ENCODE measurements around the gene TMEM109.

TMEM109 gene

DNA sequence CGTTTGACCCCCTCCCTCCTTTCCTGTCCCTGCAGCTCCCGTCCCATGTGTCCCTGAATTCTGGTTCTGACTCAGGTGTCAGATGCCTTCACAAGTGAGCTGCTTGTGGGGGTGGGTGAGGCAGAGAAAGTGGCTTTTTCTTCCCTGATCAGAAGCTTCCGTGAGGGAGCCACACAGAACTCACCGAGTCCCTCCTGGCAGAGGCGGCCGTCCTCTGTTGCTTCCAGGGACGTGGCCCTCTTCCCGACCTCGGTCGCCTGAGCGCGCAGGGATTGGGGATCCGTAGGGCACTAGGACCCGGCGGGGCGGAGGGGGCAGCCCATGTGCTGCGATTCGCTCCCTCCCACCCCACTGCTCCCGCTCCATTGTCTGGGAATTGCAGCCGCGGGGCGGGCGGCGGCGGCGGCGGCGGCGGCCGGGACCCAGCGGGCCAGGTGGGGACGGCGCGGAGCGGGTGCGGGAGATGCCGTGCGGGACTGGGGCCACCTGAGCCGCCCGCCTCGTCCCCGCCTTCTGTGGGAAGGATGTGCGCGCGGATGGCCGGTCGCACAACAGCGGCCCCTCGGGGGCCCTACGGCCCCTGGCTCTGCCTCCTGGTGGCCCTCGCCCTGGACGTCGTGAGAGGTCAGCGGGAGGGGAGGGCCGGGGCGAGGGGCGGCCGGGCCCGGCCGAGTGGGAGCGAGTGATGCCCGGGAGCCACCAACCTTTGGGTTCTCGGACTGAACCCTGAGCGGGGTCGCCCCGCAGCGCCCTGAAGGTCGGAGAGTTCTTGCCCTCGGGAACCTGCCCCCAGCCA is 10.3 kb downstream of the TMEM109 start, which contains the start of gene TMEM132A:
Gene TMEM132A, plus strand, starts transcription at position 351 of the 796 bp plus-strand sequence. Its CDS starts 174 bp downstream, at position 525.
- Histone ChIP-seq H4K8ac (ENCODE audit: low read depth, low read length) (peak within 1 kb of the TSS; percentile 72), H3K4me3 (ENCODE audit: low read depth, low read length) (peak within 1 kb of the TSS; percentile 92), H3K27ac (ENCODE audit: low read depth, low read length) (no peak within 1 kb of the TSS), H3K9ac (ENCODE audit: low read length) (peak within 1 kb of the TSS; percentile 83), H3K4me1 (ENCODE audit: control insufficient read depth in 1 of 2, insufficient read depth in 2 of 2, low read length in 2 of 2) (peaks cover 10 to 18% of the 10 kb centered on the region in 2 experiments), H2BK5ac (ENCODE audit: low read depth, low read length, poor library complexity) (peak within 1 kb of the TSS; percentile 59), H3K27me3 (ENCODE audit: insufficient read depth, low read length) (no peaks in the 10 kb centered on the region), H2BK120ac (ENCODE audit: insufficient read depth, low read length, poor library complexity) (peak within 1 kb of the TSS; percentile 86), H3K4me2 (ENCODE audit: low read length) (peak within 1 kb of the TSS; percentile 98), H3K9me3 (ENCODE audit: insufficient read depth, low read depth, low read length) (no peaks in the 10 kb centered on the region), H3K79me2 (ENCODE audit: control insufficient read depth, insufficient read depth, low read length, poor library complexity) (peaks cover 10% of the 10 kb centered on the region), H3K23ac (ENCODE audit: low read length) (peak within 1 kb of the TSS; percentile 40), H2AK5ac (ENCODE audit: low read length) (peak within 1 kb of the TSS; percentile 45), H3K36me3 (ENCODE audit: control insufficient read depth in 1 of 2, insufficient read depth in 2 of 2, low read length in 2 of 2) (peaks cover 53 to 64% of the 10 kb centered on the region in 2 experiments), H3K4ac (ENCODE audit: low read depth, low read length) (peak within 1 kb of the TSS; percentile 56), H2BK12ac (ENCODE audit: low read length) (peak within 1 kb of the TSS; percentile 23), H4K12ac (ENCODE audit: low read depth, low read length) (peak within 1 kb of the TSS; percentile 41), H2AFZ (ENCODE audit: insufficient read depth, low read length, poor library complexity) (peak within 1 kb of the TSS; percentile 42), H4K91ac (ENCODE audit: low read depth, low read length) (peak within 1 kb of the TSS; percentile 90), H3K14ac (ENCODE audit: low read length) (peak within 1 kb of the TSS; percentile 70), H3K79me1 (ENCODE audit: low read length) (peaks cover 10% of the 10 kb centered on the region), H3K18ac (ENCODE audit: low read length) (peak within 1 kb of the TSS; percentile 50)
- DNase-seq = peak; percentile 58 to 81
- WGBS (ENCODE audit: extremely low coverage, insufficient coverage, insufficient read length) = no CpG with 5 or more reads among the region's 69 CpGs

DNA sequence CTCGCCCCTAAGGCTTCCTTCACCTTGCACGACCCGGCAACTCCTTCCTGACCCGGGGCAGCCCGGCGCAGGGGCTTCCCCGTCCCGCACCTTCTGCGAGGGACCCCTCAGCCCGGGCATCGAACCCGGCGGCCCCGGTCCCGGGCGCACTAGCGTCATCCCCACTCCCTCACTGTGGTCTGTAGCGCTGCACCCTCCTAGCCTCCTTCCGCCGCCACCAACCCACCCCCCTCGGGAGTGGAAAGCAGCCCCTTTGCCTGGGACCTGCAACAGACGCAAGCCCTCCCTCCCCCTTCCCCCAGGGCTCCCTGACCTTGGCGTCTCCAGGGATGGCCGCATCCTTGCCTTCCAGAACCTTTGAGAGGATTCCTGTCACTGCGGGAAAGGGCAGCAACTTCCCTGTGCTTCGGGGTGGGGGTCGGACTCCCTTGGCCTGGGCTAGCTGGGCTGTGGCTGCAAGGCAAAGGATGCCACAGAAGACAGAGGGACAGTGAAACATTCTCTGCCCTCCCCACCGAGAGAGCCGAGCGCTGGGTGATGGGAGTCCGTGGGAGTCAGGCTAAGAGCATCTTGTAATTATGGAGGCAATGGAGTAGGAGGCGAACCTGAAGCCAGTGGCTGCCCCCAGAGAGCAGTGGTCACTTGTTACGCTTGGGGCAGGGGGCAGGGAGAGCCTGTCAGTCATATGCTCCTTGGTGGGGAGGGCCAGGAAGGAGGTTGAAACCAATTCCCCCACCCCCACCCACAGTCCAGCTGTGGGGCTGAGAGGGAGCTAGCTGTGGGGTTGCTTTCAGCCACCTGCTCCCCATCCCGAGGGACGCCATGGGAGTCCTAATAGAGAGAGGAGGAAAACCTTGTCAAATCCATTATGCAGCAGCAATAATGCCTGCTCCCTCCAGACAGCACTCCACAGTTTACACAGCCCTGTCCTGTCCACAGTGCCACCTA is 11.2 kb downstream of the TMEM109 start:
- Histone ChIP-seq H2BK5ac (ENCODE audit: low read depth, low read length, poor library complexity) (no peak overlapping the region), H3K79me1 (ENCODE audit: low read length) (peaks cover 10% of the 10 kb centered on the region), H3K4me2 (ENCODE audit: low read length) (peak overlapping the region; percentile 98), H3K27me3 (ENCODE audit: insufficient read depth, low read length) (no peaks in the 10 kb centered on the region), H3K4me3 (ENCODE audit: low read depth, low read length) (peak overlapping the region; percentile 92), H2AFZ (ENCODE audit: insufficient read depth, low read length, poor library complexity) (peak overlapping the region; percentile 42), H3K36me3 (ENCODE audit: control insufficient read depth in 1 of 2, insufficient read depth in 2 of 2, low read length in 2 of 2) (peaks cover 59 to 64% of the 10 kb centered on the region in 2 experiments), H4K12ac (ENCODE audit: low read depth, low read length) (peak overlapping the region; percentile 41), H3K4me1 (ENCODE audit: control insufficient read depth in 1 of 2, insufficient read depth in 2 of 2, low read length in 2 of 2) (peaks cover 10 to 17% of the 10 kb centered on the region in 2 experiments), H3K14ac (ENCODE audit: low read length) (peak overlapping the region; percentile 70), H2AK5ac (ENCODE audit: low read length) (peak overlapping the region; percentile 9), H4K91ac (ENCODE audit: low read depth, low read length) (peak overlapping the region; percentile 90), H3K27ac (ENCODE audit: low read depth, low read length) (no peak overlapping the region), H3K4ac (ENCODE audit: low read depth, low read length) (peak overlapping the region; percentile 56), H3K18ac (ENCODE audit: low read length) (peak overlapping the region; percentile 50), H3K79me2 (ENCODE audit: control insufficient read depth, insufficient read depth, low read length, poor library complexity) (peaks cover 10% of the 10 kb centered on the region), H3K9me3 (ENCODE audit: insufficient read depth, low read depth, low read length) (no peaks in the 10 kb centered on the region), H3K23ac (ENCODE audit: low read length) (peak overlapping the region; percentile 40), H2BK12ac (ENCODE audit: low read length) (peak overlapping the region; percentile 23), H3K9ac (ENCODE audit: low read length) (peak overlapping the region; percentile 83), H4K8ac (ENCODE audit: low read depth, low read length) (peak overlapping the region; percentile 72), H2BK120ac (ENCODE audit: insufficient read depth, low read length, poor library complexity) (peak overlapping the region; percentile 86)
- DNase-seq = peak in 1 of 2 donors; percentile 8
- WGBS (ENCODE audit: extremely low coverage, insufficient coverage, insufficient read length) = no CpG with 5 or more reads among the region's 35 CpGs

DNA sequence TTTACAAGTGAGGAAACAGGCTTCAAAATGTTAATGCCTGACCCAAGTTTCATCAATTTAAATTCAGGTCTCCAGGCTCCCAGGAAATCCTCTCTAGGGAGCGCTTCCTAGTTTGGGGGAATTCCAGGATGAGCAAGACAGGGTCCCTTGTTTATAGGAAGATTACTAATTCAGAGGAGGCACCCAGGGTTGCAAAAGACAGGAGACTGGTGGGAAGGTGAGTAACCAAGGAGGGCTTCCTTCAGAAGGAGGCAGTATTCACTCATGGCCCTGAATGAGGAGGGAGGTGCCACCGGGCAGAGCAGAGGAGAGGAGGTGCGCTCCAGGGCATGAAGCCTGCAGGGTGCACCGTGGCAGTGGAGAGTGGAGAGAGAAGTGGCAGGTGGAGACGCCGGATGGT is 11.9 kb downstream of the TMEM109 start:
- peaks cover 10% of the 10 kb centered on the region for H3K79me1 ChIP-seq (ENCODE audit: low read length)
- no peaks in the 10 kb centered on the region for H3K9me3 ChIP-seq (ENCODE audit: insufficient read depth, low read depth, low read length)
- H3K27me3 ChIP-seq (ENCODE audit: insufficient read depth, low read length) = no peaks in the 10 kb centered on the region
- H2BK5ac ChIP-seq (ENCODE audit: low read depth, low read length, poor library complexity) = no peak overlapping the region
- H2BK120ac ChIP-seq (ENCODE audit: insufficient read depth, low read length, poor library complexity) = no peak overlapping the region
- H3K14ac ChIP-seq (ENCODE audit: low read length) = no peak overlapping the region
- no peak overlapping the region for H4K91ac ChIP-seq (ENCODE audit: low read depth, low read length)
- no peak overlapping the region for H2AFZ ChIP-seq (ENCODE audit: insufficient read depth, low read length, poor library complexity)
- H2AK5ac ChIP-seq (ENCODE audit: low read length) = no peak overlapping the region
- H3K4me2 ChIP-seq (ENCODE audit: low read length) = peak overlapping the region; percentile 98
- H3K9ac ChIP-seq (ENCODE audit: low read length) = no peak overlapping the region
- no peak overlapping the region for H2BK12ac ChIP-seq (ENCODE audit: low read length)
- H3K4me3 ChIP-seq (ENCODE audit: low read depth, low read length) = no peak overlapping the region
- no peak overlapping the region for H3K27ac ChIP-seq (ENCODE audit: low read depth, low read length)
- H3K79me2 ChIP-seq (ENCODE audit: control insufficient read depth, insufficient read depth, low read length, poor library complexity) = peaks cover 10% of the 10 kb centered on the region
- no peak overlapping the region for H4K8ac ChIP-seq (ENCODE audit: low read depth, low read length)
- H3K4ac ChIP-seq (ENCODE audit: low read depth, low read length) = no peak overlapping the region
- no CpG with 5 or more reads among the region's 6 CpGs for WGBS (ENCODE audit: extremely low coverage, insufficient coverage, insufficient read length)
- no peak overlapping the region for H4K12ac ChIP-seq (ENCODE audit: low read depth, low read length)
- H3K4me1 ChIP-seq (ENCODE audit: control insufficient read depth in 1 of 2, insufficient read depth in 2 of 2, low read length in 2 of 2) = peaks cover 10 to 17% of the 10 kb centered on the region in 2 experiments
- DNase-seq = peak in 1 of 2 donors; percentile 41
- no peak overlapping the region for H3K23ac ChIP-seq (ENCODE audit: low read length)
- H3K36me3 ChIP-seq (ENCODE audit: control insufficient read depth in 1 of 2, insufficient read depth in 2 of 2, low read length in 2 of 2) = peaks cover 61 to 65% of the 10 kb centered on the region in 2 experiments
- peak overlapping the region; percentile 50 for H3K18ac ChIP-seq (ENCODE audit: low read length)

DNA sequence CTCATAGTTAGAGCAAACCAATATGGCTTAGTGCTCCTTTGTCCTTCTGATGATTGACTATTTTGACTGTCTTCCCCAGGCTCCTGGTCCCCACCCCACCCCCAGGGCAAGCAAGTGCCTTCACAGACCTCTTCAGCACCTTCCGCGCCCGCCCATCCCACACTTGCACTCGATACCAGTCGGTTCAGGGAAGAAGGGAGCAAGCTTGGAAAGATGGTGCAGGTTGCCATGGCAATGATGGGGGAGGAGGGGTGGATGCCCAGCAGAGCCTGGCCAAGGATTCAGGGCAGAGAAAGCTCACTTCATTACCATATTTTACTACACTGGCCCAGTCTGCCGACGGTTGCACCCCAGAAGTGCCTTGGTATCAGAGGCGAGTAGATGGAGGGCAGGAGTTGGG is 12.5 kb downstream of the TMEM109 start:
- Histone ChIP-seq H2BK12ac (ENCODE audit: low read length) (no peak overlapping the region), H3K4me3 (ENCODE audit: low read depth, low read length) (no peak overlapping the region)

More for the DNA sequence above, 12.5 kb downstream of the TMEM109 start:
- Histone ChIP-seq H3K4ac (ENCODE audit: low read depth, low read length) (no peak overlapping the region), H2BK5ac (ENCODE audit: low read depth, low read length, poor library complexity) (no peak overlapping the region), H3K14ac (ENCODE audit: low read length) (no peak overlapping the region), H3K27me3 (ENCODE audit: insufficient read depth, low read length) (no peaks in the 10 kb centered on the region), H3K27ac (ENCODE audit: low read depth, low read length) (no peak overlapping the region), H2AFZ (ENCODE audit: insufficient read depth, low read length, poor library complexity) (no peak overlapping the region), H3K36me3 (ENCODE audit: control insufficient read depth in 1 of 2, insufficient read depth in 2 of 2, low read length in 2 of 2) (peaks cover 61 to 65% of the 10 kb centered on the region in 2 experiments), H4K8ac (ENCODE audit: low read depth, low read length) (no peak overlapping the region), H3K4me1 (ENCODE audit: control insufficient read depth in 1 of 2, insufficient read depth in 2 of 2, low read length in 2 of 2) (peaks cover 10 to 17% of the 10 kb centered on the region in 2 experiments), H4K12ac (ENCODE audit: low read depth, low read length) (no peak overlapping the region), H3K9me3 (ENCODE audit: insufficient read depth, low read depth, low read length) (no peaks in the 10 kb centered on the region), H3K18ac (ENCODE audit: low read length) (no peak overlapping the region), H3K79me1 (ENCODE audit: low read length) (peaks cover 10% of the 10 kb centered on the region), H2BK120ac (ENCODE audit: insufficient read depth, low read length, poor library complexity) (no peak overlapping the region), H3K23ac (ENCODE audit: low read length) (no peak overlapping the region), H4K91ac (ENCODE audit: low read depth, low read length) (no peak overlapping the region), H3K79me2 (ENCODE audit: control insufficient read depth, insufficient read depth, low read length, poor library complexity) (peaks cover 10% of the 10 kb centered on the region), H3K9ac (ENCODE audit: low read length) (no peak overlapping the region), H2AK5ac (ENCODE audit: low read length) (no peak overlapping the region), H3K4me2 (ENCODE audit: low read length) (no peak overlapping the region)
- DNase-seq = no peak
- no CpG with 5 or more reads among the region's 8 CpGs for WGBS (ENCODE audit: extremely low coverage, insufficient coverage, insufficient read length)

Measured in trophoblast cell (in vitro differentiated cells and primary cell).